Left hindlimb (tissue), 1 donor: ENCODE data around the gene CD3E.

Source experiments
- DNase-seq: peaks from one replicate; pipeline ENCODE4 v3.0.0-alpha.2; 2018

Gene CD3E

DNA sequence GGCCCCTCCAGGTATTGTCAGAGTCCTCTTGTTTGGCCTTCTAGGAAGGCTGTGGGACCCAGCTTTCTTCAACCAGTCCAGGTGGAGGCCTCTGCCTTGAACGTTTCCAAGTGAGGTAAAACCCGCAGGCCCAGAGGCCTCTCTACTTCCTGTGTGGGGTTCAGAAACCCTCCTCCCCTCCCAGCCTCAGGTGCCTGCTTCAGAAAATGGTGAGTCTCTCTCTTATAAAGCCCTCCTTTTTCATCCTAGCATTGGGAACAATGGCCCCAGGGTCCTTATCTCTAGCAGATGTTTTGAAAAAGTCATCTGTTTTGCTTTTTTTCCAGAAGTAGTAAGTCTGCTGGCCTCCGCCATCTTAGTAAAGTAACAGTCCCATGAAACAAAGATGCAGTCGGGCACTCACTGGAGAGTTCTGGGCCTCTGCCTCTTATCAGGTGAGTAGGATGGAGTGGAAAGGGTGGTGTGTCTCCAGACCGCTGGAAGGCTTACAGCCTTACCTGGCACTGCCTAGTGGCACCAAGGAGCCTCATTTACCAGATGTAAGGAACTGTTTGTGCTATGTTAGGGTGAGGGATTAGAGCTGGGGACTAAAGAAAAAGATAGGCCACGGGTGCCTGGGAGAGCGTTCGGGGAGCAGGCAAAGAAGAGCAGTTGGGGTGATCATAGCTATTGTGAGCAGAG lies at the start of gene CD3E:
TSS of gene CD3E (plus strand) at position 163 of the 681 bp plus-strand sequence. CDS start at position 386, 223 bp downstream.
- no peak for DNase-seq

GRCh38 chr11:118258410-118258809 lies 46.1 kb upstream of the CD3E start:
- no peak for DNase-seq

DNA sequence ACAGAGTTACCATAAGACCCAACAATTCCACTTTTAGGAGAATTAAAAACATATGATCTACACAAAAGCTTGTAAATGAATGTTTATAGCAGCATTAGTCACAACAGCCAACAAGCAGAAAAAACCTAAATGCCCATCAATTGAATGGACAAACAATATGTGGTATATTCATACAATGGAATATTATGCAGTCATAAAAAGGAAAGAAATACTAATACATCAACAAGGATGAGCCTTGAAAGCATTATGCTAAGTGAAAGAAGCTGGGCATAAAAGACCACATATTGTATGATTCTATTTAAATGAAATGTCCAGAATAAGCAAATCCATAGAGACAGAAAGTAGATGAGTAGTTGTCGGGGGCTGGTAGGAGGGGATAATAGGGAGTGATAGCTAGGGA lies 45.4 kb upstream of the CD3E start:
- no peak for DNase-seq

GRCh38 chr11:118260353-118260752 lies 44.2 kb upstream of the CD3E start:
- DNase-seq = no peak

DNA sequence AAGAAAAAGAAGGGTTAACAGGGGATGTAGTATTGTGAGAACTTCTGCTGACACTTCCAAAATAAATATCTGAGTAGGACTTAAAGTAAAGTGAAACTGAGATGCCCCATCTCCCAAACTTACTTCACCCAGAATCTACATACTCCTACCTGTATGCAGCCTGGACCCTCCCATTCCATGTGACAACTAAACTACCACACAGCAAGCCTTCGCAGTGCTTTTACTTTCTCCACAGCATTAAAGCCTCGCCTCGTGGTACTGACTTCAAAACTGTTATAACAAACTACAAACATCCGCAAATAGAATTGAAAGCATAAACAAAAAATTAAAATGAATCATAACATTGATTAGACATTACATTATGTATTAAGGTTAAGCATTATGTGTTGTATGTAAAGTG lies 41.4 kb upstream of the CD3E start:
- DNase-seq = no peak

DNA sequence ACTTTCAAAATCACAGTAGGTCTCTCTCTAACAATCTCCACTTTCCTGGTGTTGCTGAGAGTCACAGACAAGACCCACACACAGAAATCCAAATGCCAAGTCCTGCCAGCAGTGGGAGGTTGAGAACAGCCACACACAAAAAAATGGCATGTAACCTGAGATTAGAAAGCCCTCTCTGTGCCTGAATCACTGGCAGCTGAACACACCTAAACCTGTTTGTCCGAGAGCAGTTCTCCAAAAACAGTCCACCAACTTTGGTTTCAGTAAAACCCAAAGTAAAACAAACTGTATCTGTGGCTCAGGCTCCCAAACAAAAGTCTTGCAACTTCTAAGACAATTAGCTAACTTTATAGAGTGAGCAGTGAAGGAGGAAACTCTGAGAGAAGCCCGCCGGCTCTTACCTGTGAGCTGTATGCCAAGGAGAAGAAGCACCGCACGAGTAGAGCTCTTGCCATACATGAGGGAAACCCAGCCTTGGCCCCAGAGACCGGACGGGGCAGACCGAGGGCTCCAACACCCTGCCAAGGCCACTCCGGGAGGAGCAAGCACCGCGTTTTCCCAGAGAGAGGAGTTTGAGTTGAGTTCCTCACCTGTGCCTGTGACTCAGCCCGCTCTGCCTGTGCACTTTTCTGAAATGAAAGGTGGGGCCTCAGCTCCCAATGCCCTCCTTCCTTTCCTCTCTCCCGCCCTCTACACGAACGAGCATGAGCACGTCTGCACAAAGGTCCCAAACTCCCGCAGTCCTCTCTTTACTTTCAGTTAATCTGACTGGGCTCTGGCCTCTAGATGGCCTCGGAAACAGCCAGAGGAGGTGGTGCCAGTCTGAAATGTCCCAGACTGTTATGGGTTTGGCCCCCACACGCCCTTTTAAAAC lies 40.6 kb upstream of the CD3E start, which contains the start of gene MPZL2:
TSS of gene MPZL2 (minus strand) at position 603 of the 874 bp plus-strand sequence. CDS start at position 459, 144 bp downstream.
- DNase-seq = peak; percentile 46

- DNase-seq = no peak
Observed at GRCh38 chr11:118264569-118265465, 39.7 kb upstream of the CD3E start.

GRCh38 chr11:118265954-118266353 lies 38.6 kb upstream of the CD3E start:
- no peak for DNase-seq

DNA sequence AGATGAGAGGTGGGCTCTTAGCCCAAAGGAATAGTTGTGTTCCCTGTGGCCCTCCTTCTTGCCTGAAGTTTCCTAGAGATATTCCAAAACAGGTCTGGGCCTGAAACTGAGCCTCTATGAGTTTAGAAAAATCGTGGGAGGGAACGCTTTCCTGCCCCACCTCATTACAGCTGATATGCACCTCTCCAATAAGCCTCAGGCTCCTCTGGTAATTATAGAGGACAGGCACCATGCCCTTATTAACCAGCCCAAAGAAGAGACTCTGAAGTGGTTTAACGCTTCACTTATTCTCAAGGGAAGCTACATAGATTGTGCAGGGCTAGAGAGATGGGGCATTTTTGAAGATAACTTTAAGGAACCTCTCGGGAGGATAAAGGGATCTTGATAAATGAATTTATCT lies 37.0 kb upstream of the CD3E start:
- DNase-seq = no peak

DNA sequence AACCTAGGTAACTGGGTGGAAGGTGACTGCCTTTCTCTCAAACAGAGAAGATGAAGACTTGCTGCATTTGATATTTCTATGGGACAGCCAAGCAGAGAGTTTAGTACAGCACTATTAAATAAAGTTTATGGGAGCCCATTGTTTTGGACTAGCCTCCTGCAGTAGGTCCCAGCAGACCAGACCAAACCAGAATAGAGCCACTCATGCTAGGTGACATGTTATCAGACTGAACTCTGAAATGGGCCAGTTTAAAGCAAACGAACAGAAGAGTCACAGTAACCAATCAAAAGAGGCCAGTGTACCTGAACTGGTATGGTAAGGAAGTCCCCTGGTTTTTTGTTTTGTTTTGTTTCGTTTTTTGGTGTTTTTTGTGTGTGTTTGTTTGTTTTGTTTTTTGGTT lies 32.5 kb upstream of the CD3E start:
- DNase-seq = no peak

GRCh38 chr11:118274186-118274585 lies 30.3 kb upstream of the CD3E start:
- no peak for DNase-seq

DNA sequence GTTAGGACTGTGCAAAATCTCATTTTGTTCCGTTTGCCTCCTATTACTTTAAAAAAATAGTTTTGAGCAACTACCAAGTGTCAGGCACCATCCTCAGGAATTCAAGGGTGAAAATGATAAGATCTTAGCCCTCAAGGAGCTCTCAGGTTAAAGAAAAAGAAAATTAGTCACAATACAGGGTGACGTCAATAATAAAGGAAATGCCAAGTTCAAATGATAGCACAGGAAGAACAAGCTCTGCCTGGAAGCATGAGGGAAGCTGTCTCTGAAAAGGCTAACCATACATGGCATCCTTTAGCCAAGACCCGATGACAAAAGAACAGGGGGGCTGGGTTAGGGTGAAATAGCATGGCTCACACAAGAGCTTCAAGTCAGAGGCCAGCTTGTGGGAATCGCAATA lies 29.4 kb upstream of the CD3E start:
- no peak for DNase-seq

DNA sequence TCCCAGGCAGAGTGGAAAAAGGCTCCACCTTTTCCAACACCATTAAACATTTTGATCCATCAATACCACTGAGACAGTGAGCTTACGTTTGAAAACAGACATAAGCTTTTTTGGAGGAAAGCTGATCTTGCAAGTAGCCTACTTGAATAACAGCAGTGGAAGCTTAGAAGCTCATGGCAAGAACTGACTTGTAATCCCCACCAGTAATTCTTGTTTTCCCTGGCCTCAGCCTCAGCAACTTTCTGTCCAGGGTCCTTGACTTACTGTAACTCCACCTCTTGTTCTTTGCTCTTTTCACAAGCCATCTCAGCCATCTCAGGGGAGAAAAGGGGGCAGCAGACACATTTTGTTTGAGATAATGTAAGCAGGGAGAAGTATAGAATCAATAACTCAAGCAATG lies 28.1 kb upstream of the CD3E start:
- DNase-seq = no peak

DNA sequence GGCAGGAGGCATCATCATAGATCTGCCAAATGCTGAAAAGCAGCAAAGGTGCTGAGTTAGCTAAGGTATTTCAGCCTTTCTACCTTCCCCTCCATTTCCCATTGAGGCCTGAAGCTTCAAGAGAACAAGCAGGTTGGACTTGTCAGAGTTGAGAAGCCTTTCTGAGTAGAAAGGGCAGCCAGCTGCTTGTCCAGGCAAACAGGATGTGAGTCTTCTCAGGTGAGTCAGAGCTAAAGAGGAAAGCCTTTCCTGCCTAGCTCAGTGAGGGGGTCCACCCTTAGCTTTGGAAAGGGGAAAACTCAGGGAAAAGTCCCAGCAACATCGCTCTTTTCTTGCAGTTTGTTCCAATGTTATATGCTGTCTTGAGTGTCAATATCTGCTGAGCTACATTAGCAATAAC lies 27.2 kb upstream of the CD3E start:
- no peak for DNase-seq

GRCh38 chr11:118281284-118281683 lies 23.2 kb upstream of the CD3E start:
- no peak for DNase-seq

DNA sequence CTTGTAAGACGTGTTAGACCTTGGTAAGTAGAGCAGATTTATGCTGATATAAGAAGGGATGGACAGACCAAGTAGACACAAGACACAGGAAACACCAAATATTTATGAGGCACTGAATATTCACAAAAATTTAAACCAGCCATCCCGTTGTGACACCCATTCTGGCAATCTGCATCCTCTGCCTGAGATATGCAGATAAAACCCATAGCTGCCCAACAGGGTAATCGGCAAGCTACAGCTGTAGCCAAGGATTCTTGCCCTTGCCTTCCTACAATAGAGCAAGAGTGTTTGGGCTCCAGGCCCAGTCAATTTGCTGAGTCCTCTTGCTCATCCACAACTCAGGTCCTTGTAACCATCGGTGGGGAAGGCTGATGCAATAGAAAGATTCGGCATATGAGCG lies 21.9 kb upstream of the CD3E start:
- DNase-seq = no peak

DNA sequence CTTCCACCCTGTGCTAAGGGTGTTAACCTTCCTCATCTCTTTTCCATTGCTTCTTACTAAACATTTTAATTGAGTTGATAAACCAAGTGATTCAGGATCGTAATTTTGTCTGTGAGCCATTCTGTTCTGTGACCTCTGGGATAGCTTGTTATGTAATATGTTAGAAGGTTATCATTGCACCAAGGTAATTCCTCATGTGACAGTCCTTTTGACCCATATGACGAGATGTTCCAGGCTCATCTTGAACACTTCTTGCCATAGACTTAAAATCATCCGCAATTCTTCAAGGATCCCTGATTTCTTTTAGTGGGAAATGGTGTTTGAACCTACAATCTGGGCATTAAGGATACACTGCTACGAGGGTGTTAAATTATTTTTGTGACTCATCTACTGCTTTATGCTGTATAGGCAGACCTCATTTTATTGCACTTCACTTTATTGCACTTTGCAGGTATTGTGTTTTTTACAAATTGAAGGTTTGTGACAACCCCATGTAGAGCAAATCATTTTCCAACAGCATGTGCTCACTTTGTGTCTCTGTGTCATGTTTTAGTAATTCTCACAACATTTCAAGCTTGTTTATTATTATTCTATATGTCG lies 21.4 kb upstream of the CD3E start:
- no peak for DNase-seq

GRCh38 chr11:118283756-118284350 lies 20.7 kb upstream of the CD3E start:
- DNase-seq = no peak

GRCh38 chr11:118286545-118286944 lies 18.0 kb upstream of the CD3E start:
- no peak for DNase-seq

GRCh38 chr11:118287006-118287405 lies 17.5 kb upstream of the CD3E start:
- no peak for DNase-seq

GRCh38 chr11:118289401-118289800 lies 15.1 kb upstream of the CD3E start:
- DNase-seq = no peak

GRCh38 chr11:118290923-118291322 lies 13.6 kb upstream of the CD3E start:
- no peak for DNase-seq
